Activated T-helper 2 cell treated with anti-CD3 and anti-CD28 coated beads, Interferon-gamma antibody, Interleukin-2, Interleukin-4, amounts not matched to agents 10 μg/mL and 5 μg/mL and 100 μg/mL, durations not matched to agents 14 hours and 24 hours and 36 hours (primary cell): ENCODE data around the gene MLLT3. TPM values are rescaled to one million over a fixed set of nuclear protein-coding genes. Genes with fewer than 3 reads are reported as not detected.
A peak's percentile ranks its signal among the peaks of the same experiment; 100 is the strongest.

ENCODE experiments used
- DNase-seq: peaks from one replicate; pipeline ENCODE4 v3.0.0; 2021; ENCODE audit warnings: low spot score
- H3K27ac Mint-ChIP-seq: one replicate; pipeline ENCODE4 v1.8.0; 2021; ENCODE audit warnings: mixed read lengths
- H3K27me3 Mint-ChIP-seq: one replicate; pipeline ENCODE4 v1.8.0; 2021; ENCODE audit warnings: low read depth, mixed read lengths
- H3K36me3 Mint-ChIP-seq: one replicate; pipeline ENCODE4 v1.8.0; 2021; ENCODE audit warnings: low read depth, mixed read lengths
- H3K4me1 Mint-ChIP-seq: one replicate; pipeline ENCODE4 v1.8.0; 2021; ENCODE audit warnings: low read depth, mixed read lengths
- H3K4me3 Mint-ChIP-seq: one replicate; pipeline ENCODE4 v1.8.0; 2021; ENCODE audit warnings: low read depth, mild to moderate bottlenecking, moderate library complexity, mixed read lengths
- H3K9me3 Mint-ChIP-seq: one replicate; pipeline ENCODE4 v1.8.0; 2021; ENCODE audit warnings: mixed read lengths
- intact Hi-C: fragments of 100-400 bp; cut with micrococcal nuclease; formaldehyde crosslinking; loops from one replicate; pipeline ENCODE4 v1.15.1; 2023
- total RNA-seq: library from RNA; stranded (reverse); gene quantifications from 2 replicates; pipeline ENCODE4 v1.2.3, GENCODE V29; 2022

MLLT3 gene
- total RNA-seq, 1 donor from 2014 or later = 22.4 TPM

GRCh38 chr9:20582150-20582549 lies 40.1 kb downstream of the MLLT3 start:
- intact Hi-C loops = no loop called here
- Mint-ChIP-seq H3K4me1 (peaks cover 36% of the 10 kb centered on the region), H3K36me3 (peaks cover 49% of the 10 kb centered on the region), H3K9me3 (peaks cover 3% of the 10 kb centered on the region), H3K27ac (peak overlapping the region; percentile 2), H3K4me3 (no peak overlapping the region), H3K27me3 (no peaks in the 10 kb centered on the region)
- no peak for DNase-seq

- intact Hi-C loops = no loop called here
Measured at GRCh38 chr9:20580673-20581072, 41.6 kb downstream of the MLLT3 start.

GRCh38 chr9:20579524-20580314 lies 42.6 kb downstream of the MLLT3 start:
- Mint-ChIP-seq H3K4me1 (peaks cover 45% of the 10 kb centered on the region), H3K36me3 (peaks cover 53% of the 10 kb centered on the region), H3K4me3 (no peak overlapping the region), H3K27me3 (no peaks in the 10 kb centered on the region), H3K27ac (no peak overlapping the region), H3K9me3 (peaks cover 18% of the 10 kb centered on the region)
- DNase-seq = no peak
- intact Hi-C loops = no loop called here

More at GRCh38 chr9:20580673-20581072, 41.6 kb downstream of the MLLT3 start:
- Mint-ChIP-seq H3K4me3 (no peak overlapping the region), H3K9me3 (peaks cover 14% of the 10 kb centered on the region), H3K27ac (no peak overlapping the region), H3K36me3 (peaks cover 53% of the 10 kb centered on the region), H3K4me1 (peaks cover 40% of the 10 kb centered on the region), H3K27me3 (no peaks in the 10 kb centered on the region)
- DNase-seq = no peak

GRCh38 chr9:20573023-20573422 lies 49.3 kb downstream of the MLLT3 start:
- intact Hi-C loops = no loop called here
- H3K27ac Mint-ChIP-seq = no peak overlapping the region
- no peak for DNase-seq

GRCh38 chr9:20570756-20571155 lies 51.5 kb downstream of the MLLT3 start:
- DNase-seq = no peak
- no peak overlapping the region for H3K27ac Mint-ChIP-seq
- no peaks in the 10 kb centered on the region for H3K27me3 Mint-ChIP-seq
- no peak overlapping the region for H3K4me3 Mint-ChIP-seq
- H3K36me3 Mint-ChIP-seq = peaks cover 15% of the 10 kb centered on the region
- peaks cover 4% of the 10 kb centered on the region for H3K9me3 Mint-ChIP-seq
- H3K4me1 Mint-ChIP-seq = peaks cover 48% of the 10 kb centered on the region
- intact Hi-C loops = loop anchor here (1.0 kb wide), 1 partner anchor 8 kb away; no protein-coding TSS in a partner anchor

More at GRCh38 chr9:20573023-20573422, 49.3 kb downstream of the MLLT3 start:
- Mint-ChIP-seq H3K27me3 (no peaks in the 10 kb centered on the region), H3K4me3 (no peak overlapping the region), H3K36me3 (peaks cover 34% of the 10 kb centered on the region), H3K4me1 (peaks cover 52% of the 10 kb centered on the region), H3K9me3 (peaks cover 18% of the 10 kb centered on the region)

- Mint-ChIP-seq H3K27me3 (no peaks in the 10 kb centered on the region), H3K27ac (no peak overlapping the region), H3K4me1 (peaks cover 48% of the 10 kb centered on the region), H3K4me3 (no peak overlapping the region), H3K9me3 (peaks cover 2% of the 10 kb centered on the region), H3K36me3 (peaks cover 10% of the 10 kb centered on the region)
- intact Hi-C loops = loop anchor here (1.0 kb wide), 1 partner anchor 8 kb away; no protein-coding TSS in a partner anchor
- no peak for DNase-seq
Measured at GRCh38 chr9:20570087-20570486, 52.2 kb downstream of the MLLT3 start.

- no peak overlapping the region for H3K4me3 Mint-ChIP-seq
- no peaks in the 10 kb centered on the region for H3K9me3 Mint-ChIP-seq
- H3K27ac Mint-ChIP-seq = no peak overlapping the region
- no peak for DNase-seq
- peaks cover 44% of the 10 kb centered on the region for H3K4me1 Mint-ChIP-seq
- H3K27me3 Mint-ChIP-seq = no peaks in the 10 kb centered on the region
- peaks cover 4% of the 10 kb centered on the region for H3K36me3 Mint-ChIP-seq
- intact Hi-C loops = loop anchor here (5.0 kb wide), 1 partner anchor 362 kb away; no protein-coding TSS in a partner anchor
Measured at GRCh38 chr9:20569525-20569924, 52.8 kb downstream of the MLLT3 start.

GRCh38 chr9:20568400-20568799 lies 53.9 kb downstream of the MLLT3 start:
- H3K4me1 Mint-ChIP-seq = peaks cover 46% of the 10 kb centered on the region
- no peak overlapping the region for H3K27ac Mint-ChIP-seq
- no peak overlapping the region for H3K4me3 Mint-ChIP-seq
- H3K9me3 Mint-ChIP-seq = no peaks in the 10 kb centered on the region
- no peak for DNase-seq
- intact Hi-C loops = loop anchor here (5.0 kb wide), 1 partner anchor 361 kb away; no protein-coding TSS in a partner anchor
- H3K27me3 Mint-ChIP-seq = no peaks in the 10 kb centered on the region
- peaks cover 3% of the 10 kb centered on the region for H3K36me3 Mint-ChIP-seq

GRCh38 chr9:20566401-20566800 lies 55.9 kb downstream of the MLLT3 start:
- intact Hi-C loops = loop anchor here (5.0 kb wide), 1 partner anchor 359 kb away; no protein-coding TSS in a partner anchor
- DNase-seq = no peak
- no peaks in the 10 kb centered on the region for H3K27me3 Mint-ChIP-seq
- H3K36me3 Mint-ChIP-seq = no peaks in the 10 kb centered on the region
- H3K27ac Mint-ChIP-seq = no peak overlapping the region
- H3K9me3 Mint-ChIP-seq = no peaks in the 10 kb centered on the region
- H3K4me1 Mint-ChIP-seq = peaks cover 51% of the 10 kb centered on the region
- no peak overlapping the region for H3K4me3 Mint-ChIP-seq

- Mint-ChIP-seq H3K27me3 (no peaks in the 10 kb centered on the region), H3K4me1 (peaks cover 50% of the 10 kb centered on the region), H3K27ac (no peak overlapping the region), H3K9me3 (no peaks in the 10 kb centered on the region), H3K4me3 (no peak overlapping the region), H3K36me3 (no peaks in the 10 kb centered on the region)
- intact Hi-C loops = loop anchor here (5.0 kb wide), 1 partner anchor 357 kb away; no protein-coding TSS in a partner anchor
- DNase-seq = no peak
Measured at GRCh38 chr9:20564650-20565049, 57.6 kb downstream of the MLLT3 start.

GRCh38 chr9:20563917-20564316 lies 58.4 kb downstream of the MLLT3 start:
- Mint-ChIP-seq H3K27ac (no peak overlapping the region), H3K9me3 (no peaks in the 10 kb centered on the region), H3K4me3 (no peak overlapping the region), H3K36me3 (no peaks in the 10 kb centered on the region), H3K27me3 (no peaks in the 10 kb centered on the region), H3K4me1 (peaks cover 52% of the 10 kb centered on the region)
- DNase-seq = no peak
- intact Hi-C loops = loop anchor here (2.0 kb wide), 3 partner anchors 41 to 59 kb away; partner anchors contain the start of gene MLLT3

GRCh38 chr9:20562051-20562450 lies 60.2 kb downstream of the MLLT3 start:
- no peak overlapping the region for H3K27ac Mint-ChIP-seq
- no peaks in the 10 kb centered on the region for H3K27me3 Mint-ChIP-seq
- intact Hi-C loops = loop anchor here (1.0 to 2.0 kb wide), 5 partner anchors 8 to 564 kb away; partner anchors contain the start of gene MLLT3
- H3K4me1 Mint-ChIP-seq = peaks cover 61% of the 10 kb centered on the region
- H3K9me3 Mint-ChIP-seq = no peaks in the 10 kb centered on the region
- no peaks in the 10 kb centered on the region for H3K36me3 Mint-ChIP-seq
- DNase-seq = no peak
- H3K4me3 Mint-ChIP-seq = peak overlapping the region; percentile 4

GRCh38 chr9:20561531-20561930 lies 60.8 kb downstream of the MLLT3 start:
- Mint-ChIP-seq H3K4me1 (peaks cover 62% of the 10 kb centered on the region), H3K27me3 (no peaks in the 10 kb centered on the region), H3K36me3 (no peaks in the 10 kb centered on the region), H3K27ac (no peak overlapping the region), H3K4me3 (no peak overlapping the region), H3K9me3 (no peaks in the 10 kb centered on the region)
- intact Hi-C loops = no loop called here
- no peak for DNase-seq
